Stimulated activated CD4-positive, alpha-beta T cell treated with anti-CD3 and anti-CD28 coated beads, TNF-alpha, amount 100 ng/mL, for 24 hours (primary cell): ENCODE measurements around the gene KRT17.
"Not testable (repeated sequence)": the region's sequence is repeated elsewhere in the genome, so short reads cannot be mapped to it uniquely, and the experiment has no call there.

ENCODE experiments used
- DNase-seq, 3 experiments: peaks; one replicate each; pipeline ENCODE4 v3.0.0-alpha.2; 2020; ENCODE audit warnings: low read depth in 3 of 3

KRT17 gene

GRCh38 chr17:41634639-41635038, 10.3 kb upstream of the KRT17 start:
- DNase-seq: no peak

- no peak for DNase-seq
Observed at GRCh38 chr17:41633556-41634199, 9.3 kb upstream of the KRT17 start.

- no peak for DNase-seq
Observed at GRCh38 chr17:41632482-41633105, 8.2 kb upstream of the KRT17 start.

- DNase-seq: no peak
Observed at GRCh38 chr17:41631898-41632285, 7.5 kb upstream of the KRT17 start.

GRCh38 chr17:41631025-41631897, 6.9 kb upstream of the KRT17 start:
- DNase-seq: no peak

GRCh38 chr17:41629826-41630670, 5.7 kb upstream of the KRT17 start:
- DNase-seq: no peak

GRCh38 chr17:41629316-41629715, 4.9 kb upstream of the KRT17 start:
- no peak for DNase-seq

- DNase-seq: not testable (repeated sequence)
Observed at GRCh38 chr17:41628621-41629255, 4.4 kb upstream of the KRT17 start.

GRCh38 chr17:41628073-41628370, 3.6 kb upstream of the KRT17 start:
- not testable (repeated sequence) for DNase-seq

- no peak for DNase-seq
Observed at GRCh38 chr17:41627316-41628072, 3.1 kb upstream of the KRT17 start.

GRCh38 chr17:41626914-41627295, 2.5 kb upstream of the KRT17 start:
- not testable (repeated sequence) for DNase-seq

GRCh38 chr17:41626028-41626913, 1.9 kb upstream of the KRT17 start:
- DNase-seq: not testable (repeated sequence)

- DNase-seq: no peak
Observed at GRCh38 chr17:41625602-41626001, 1.2 kb upstream of the KRT17 start.

GRCh38 chr17:41623184-41623861, 1.1 kb downstream of the KRT17 start:
- DNase-seq: not testable (repeated sequence)

GRCh38 chr17:41622340-41623183, 1.8 kb downstream of the KRT17 start:
- DNase-seq: not testable (repeated sequence)

- no peak for DNase-seq
Observed at GRCh38 chr17:41621916-41622315, 2.5 kb downstream of the KRT17 start.

GRCh38 chr17:41621435-41621817, 2.9 kb downstream of the KRT17 start:
- DNase-seq: not testable (repeated sequence)
